GM12873 (cell line): ENCODE results near the gene ADPGK.

ENCODE experiments used
- CTCF ChIP-seq: IDR thresholded peaks from 2 replicates; pipeline ENCODE4 v1.5.1; 2012; ENCODE audit warnings: low read depth, mild to moderate bottlenecking, moderate library complexity, low read length, control low read depth; ENCODE audit not compliant: insufficient read depth; ENCODE audit errors: missing control alignments

Gene ADPGK

GRCh38 chr15:72727154-72727553 is 56.4 kb downstream of the ADPGK start:
- no peak for TF ChIP-seq CTCF

GRCh38 chr15:72725446-72725845 is 58.1 kb downstream of the ADPGK start:
- TF ChIP-seq CTCF: no peak

- TF ChIP-seq CTCF: no peak
Measured at GRCh38 chr15:72724028-72724427, 59.5 kb downstream of the ADPGK start.

GRCh38 chr15:72722071-72722696 is 61.4 kb downstream of the ADPGK start:
- TF ChIP-seq CTCF: peak; percentile 84

GRCh38 chr15:72706266-72706665 is 77.3 kb downstream of the ADPGK start:
- TF ChIP-seq CTCF: no peak
